Uterus (tissue), 2 donors: ENCODE data around the gene DUOX1.

Source experiments
- POLR2A ChIP-seq, 2 donors: fragments of 450-650 bp; IDR thresholded peaks; one replicate each; pipeline ENCODE4 v1.6.1; 2016; ENCODE audit warnings: antibody characterized with exemption in 2 of 2, mild to moderate bottlenecking in 1 of 2, moderate library complexity in 1 of 2
- TF ChIP-seq, protein P1 (sequence below), 4 experiments: fragments of 200-600 bp in 2 of 4; fragments of 450-650 bp in 2 of 4; sonication (generic) in 2 of 4; IDR thresholded peaks; one replicate each; pipeline ENCODE4 v1.5.1; 2016 to 2019; ENCODE audit warnings: antibody characterized with exemption in 4 of 4, mild to moderate bottlenecking in 2 of 4, moderate library complexity in 1 of 4

DNA sequence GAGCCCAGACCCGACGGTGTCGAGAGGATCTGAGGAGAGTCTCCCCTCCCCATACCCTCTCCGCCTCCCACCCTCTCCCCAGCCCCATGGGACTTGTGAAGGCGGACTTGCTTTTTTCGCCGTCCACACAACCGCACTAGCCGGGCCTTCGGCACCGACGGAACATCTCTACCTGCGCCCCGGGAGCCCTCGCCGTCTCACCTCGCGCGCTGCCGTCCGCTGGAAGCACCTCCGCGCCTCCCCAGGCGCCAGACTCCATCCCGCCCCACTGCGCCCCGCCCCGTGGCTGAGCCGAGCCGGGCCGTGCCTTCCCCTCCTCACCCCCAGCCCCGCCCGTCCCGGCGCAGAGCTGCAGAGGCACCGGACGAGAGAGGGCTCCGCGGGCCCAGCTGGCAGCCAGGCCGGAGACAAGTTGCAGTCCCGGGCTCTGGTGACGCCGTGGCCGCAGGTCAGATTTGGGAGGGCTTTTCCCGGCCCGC is at the start of gene DUOX1, which contains the start of gene DUOXA1:
- TF ChIP-seq POLR2A (IDR thresholded peaks at IDR 0.05), result no peak
- TF ChIP-seq, protein P1, sequence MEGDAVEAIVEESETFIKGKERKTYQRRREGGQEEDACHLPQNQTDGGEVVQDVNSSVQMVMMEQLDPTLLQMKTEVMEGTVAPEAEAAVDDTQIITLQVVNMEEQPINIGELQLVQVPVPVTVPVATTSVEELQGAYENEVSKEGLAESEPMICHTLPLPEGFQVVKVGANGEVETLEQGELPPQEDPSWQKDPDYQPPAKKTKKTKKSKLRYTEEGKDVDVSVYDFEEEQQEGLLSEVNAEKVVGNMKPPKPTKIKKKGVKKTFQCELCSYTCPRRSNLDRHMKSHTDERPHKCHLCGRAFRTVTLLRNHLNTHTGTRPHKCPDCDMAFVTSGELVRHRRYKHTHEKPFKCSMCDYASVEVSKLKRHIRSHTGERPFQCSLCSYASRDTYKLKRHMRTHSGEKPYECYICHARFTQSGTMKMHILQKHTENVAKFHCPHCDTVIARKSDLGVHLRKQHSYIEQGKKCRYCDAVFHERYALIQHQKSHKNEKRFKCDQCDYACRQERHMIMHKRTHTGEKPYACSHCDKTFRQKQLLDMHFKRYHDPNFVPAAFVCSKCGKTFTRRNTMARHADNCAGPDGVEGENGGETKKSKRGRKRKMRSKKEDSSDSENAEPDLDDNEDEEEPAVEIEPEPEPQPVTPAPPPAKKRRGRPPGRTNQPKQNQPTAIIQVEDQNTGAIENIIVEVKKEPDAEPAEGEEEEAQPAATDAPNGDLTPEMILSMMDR (IDR thresholded peaks at IDR 0.05), result no peak
